GM18951 (cell line): Measurements from ENCODE around the gene KRTAP10-7.
"Not testable (repeated sequence)": the region's sequence is repeated elsewhere in the genome, so short reads cannot be mapped to it uniquely, and the experiment has no call there.

Source experiments
- POLR2A ChIP-seq: IDR thresholded peaks from 4 replicates; pipeline ENCODE4 v1.6.1; 2011; ENCODE audit warnings: mild to moderate bottlenecking; ENCODE audit not compliant: insufficient read length, insufficient read depth; ENCODE audit errors: extremely low read depth
- in situ Hi-C: fragments of 300-500 bp; cut with MboI; formaldehyde crosslinking; loops from one replicate; pipeline ENCODE4 v1.12.0; 2022; ENCODE audit warnings: low sequenced_read_pairs, mixed read lengths, inconsistent platforms; ENCODE audit not compliant: unreplicated experiment

KRTAP10-7 gene

GRCh38 chr21:44575307-44576024, 24.9 kb upstream of the KRTAP10-7 start:
- no peak for TF ChIP-seq POLR2A
- in situ Hi-C loops: no loop called here

DNA sequence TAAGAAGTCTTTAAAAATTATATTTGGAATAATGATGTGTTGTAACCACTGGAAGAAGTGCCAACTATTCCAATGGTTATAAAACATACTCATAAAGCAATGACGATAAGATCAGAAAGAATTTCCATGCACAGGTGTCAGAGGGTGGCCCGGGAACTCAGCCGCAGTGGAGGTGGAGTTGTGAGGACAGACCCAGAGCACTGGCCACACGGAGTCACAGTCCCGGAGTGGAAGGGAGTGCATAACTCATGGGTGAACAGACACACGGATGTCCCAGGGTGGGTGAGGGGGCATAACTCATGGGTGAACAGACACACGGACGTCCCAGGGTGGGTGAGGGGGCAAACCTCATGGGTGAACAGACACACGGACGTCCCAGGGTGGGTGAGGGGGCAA, 24.4 kb upstream of the KRTAP10-7 start:
- in situ Hi-C loops: no loop called here

DNA sequence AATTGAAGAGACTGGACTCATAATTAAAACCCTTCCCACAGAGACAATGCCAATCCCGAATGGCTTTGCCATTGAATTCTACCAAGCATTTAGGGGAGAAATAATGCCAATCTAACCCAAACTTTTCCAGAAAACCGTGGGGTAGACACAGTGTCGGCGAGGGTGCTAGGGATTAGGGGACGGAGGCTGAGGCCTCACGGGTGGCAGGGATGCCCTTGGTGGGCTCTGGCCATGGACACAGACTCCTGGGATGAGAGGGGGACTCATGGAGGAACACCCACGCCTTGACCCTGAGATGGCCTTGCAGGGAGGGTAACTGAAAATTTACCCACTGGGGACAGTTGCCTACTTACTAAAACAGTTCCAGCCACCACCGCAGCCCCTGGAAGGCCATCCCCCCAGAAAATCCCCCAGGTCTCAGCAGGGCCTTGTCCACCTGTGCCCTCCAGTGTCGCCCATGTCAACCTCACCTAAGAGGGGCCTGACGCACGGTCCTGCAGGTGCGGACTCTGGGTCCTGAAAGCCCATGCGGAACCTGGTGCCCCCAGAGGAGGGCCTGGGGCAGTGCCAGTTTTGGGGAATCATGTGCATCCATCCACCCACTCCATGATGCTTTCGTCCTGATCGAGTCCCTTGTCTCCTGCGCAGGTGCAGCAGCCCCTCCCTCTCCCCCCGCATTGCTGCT, 21.9 kb upstream of the KRTAP10-7 start:
- in situ Hi-C loops: no loop called here

More for the DNA sequence above, 24.4 kb upstream of the KRTAP10-7 start:
- TF ChIP-seq POLR2A: no peak

DNA sequence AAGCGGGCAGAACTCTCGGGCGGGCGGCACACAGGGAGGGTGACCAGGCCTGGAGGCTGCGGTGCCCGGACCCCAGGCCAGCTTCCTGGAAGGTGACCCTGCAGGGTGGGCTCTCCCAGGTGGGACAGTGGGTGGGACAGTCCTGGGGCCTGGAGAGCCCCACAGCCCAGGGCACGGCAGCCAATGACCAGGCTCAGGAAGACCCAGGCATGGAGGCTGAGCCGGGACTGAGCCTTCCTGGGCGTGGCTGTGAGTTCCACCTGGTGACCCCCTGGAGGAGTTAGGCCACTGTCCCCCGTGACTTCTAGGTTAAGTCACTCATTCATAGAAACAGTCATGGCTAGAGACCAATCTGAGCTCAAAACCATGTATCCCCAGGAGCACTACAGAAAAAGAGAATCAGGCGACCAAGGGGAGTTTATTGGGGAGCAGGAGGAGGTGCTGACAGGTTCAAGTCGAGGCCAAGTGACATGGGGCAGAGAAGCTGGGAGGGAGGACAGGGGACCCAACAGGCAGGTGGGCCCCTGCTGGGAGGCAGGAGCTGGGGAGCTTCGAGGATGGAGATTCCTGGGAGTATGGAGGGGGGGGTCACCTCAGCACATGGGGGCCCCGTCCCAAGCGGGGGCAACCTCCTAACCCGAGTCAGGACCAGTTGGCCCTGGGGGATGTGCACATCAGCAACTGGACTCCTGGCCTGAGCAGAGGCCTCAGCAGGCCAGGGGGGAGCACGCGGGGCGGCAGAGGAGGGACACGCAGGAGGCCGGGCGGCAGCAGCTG, 21.2 kb upstream of the KRTAP10-7 start:
- no peak for TF ChIP-seq POLR2A
- in situ Hi-C loops: no loop called here

More for the DNA sequence above, 21.9 kb upstream of the KRTAP10-7 start:
- TF ChIP-seq POLR2A: no peak

DNA sequence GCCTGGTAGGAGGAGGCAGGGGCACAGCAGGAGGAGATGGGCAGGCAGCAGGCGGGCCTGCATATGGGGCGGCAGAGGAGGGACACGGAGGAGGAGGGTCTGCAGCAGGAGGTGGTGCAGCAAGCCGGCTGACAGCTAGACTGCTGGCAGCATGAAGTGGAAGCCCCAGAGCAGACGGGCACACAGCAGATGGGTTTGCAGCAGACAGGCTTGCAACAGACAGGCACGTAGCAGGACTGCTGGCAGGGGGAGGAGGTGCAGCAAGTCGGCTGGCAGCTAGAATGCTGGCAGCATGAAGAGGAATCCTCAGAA, 20.6 kb upstream of the KRTAP10-7 start:
- in situ Hi-C loops: no loop called here
- no peak for TF ChIP-seq POLR2A

DNA sequence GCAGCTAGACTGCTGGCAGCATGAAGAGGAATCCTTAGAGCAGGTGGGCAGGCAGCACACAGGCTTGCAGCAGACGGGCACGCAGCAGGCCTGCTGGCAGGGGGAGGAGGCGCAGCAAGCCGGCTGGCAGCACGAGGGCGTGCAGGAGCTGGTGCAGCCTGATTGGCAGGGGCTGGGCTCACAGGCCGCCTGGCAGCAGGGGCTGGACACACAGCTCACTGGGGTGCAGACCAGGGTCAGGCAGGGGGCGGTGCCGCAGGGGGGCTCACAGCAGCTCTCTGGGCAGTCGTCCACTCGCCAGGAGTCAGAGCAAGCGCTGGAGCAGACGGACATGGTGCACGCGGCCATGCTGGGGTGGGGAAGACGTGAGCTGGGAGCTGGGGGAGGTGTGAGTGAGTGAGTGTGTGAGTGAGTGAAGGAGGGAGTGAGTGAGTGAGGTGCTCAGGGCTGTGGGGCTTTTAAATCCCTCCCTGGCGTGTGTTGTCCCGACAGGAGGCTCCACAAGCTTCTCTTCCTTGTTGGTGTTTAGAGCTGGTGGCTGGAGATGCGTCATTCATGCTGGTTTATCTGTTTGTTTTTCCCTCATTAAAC, 20.1 kb upstream of the KRTAP10-7 start, which contains the start of gene KRTAP10-5:
Gene KRTAP10-5, minus strand, starts transcription at position 374 of the 591 bp plus-strand sequence. Its CDS starts 26 bp downstream, at position 348.
- in situ Hi-C loops: not testable (repeated sequence)

DNA sequence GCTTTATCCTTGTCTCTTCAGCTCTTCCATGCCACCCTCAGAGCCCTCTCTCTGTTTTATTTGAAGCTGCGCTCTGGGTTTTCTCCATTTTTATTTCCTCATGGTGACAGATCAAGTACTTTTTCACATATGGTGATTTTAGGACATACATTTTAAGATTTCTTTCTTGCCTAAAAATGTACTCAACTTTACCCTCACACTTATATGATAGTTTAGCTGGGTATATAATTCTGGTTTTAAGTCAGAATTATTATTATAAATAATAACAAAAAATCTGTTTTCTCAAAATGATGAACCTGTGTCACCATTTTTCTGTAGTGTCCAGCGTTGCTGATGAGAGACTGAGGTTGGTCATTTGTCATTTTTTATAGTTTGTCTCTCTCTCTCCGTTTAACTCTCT, 19.2 kb upstream of the KRTAP10-7 start:
- in situ Hi-C loops: no loop called here
- no peak for TF ChIP-seq POLR2A

DNA sequence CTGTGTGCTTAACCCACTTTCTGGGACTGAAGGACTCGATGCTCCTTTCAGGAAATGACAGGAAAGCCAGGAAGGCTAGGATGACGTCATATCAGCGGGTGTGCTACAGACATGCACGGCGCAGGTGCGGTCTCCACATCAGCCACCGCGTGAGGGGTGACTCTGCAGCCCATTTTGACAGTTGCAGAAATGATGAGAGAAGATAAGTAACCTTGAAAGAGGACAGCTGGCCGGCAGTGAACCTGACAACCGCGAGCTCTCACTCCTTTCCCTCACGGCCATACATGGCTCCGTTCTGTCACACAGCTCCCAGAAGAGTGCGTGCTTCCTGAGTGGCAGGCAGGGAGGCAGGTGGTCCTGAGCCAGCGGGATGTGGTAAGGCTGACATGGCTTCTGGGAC, 18.3 kb upstream of the KRTAP10-7 start:
- in situ Hi-C loops: no loop called here
- no peak for TF ChIP-seq POLR2A

DNA sequence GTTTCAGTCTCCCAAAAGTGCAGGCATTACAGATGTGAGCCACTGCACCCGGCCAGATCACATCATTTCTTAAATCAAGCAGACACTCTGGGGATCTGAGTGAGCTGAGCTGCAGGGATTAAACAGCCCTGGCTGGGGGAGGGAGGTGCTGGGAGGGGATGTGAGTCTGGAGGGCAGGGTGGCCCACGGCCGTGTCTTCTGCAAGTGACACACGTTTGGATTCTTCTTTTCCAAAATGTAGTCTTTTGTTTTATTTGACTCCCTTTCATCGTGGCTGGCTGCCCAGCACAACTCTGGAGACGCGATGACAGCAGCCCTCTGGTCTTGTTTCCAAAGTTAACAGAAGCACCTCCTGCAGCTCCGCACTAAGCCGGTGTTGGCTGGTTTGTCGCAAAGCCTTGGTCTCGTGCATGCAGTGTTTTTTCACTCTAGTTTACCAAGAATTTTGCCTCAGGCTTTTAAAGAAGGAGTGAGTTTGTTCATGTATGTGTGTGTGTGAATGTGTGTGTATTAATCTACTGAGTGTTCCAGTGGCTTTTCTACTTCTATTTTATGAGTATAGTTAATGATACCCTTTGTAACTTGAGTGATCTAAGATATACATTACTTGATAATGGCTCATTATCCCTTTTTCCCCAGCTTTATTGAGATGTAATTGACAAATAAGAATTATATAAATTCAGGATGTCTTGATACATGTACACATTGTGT, 17.2 kb upstream of the KRTAP10-7 start:
- TF ChIP-seq POLR2A: no peak
- in situ Hi-C loops: no loop called here

DNA sequence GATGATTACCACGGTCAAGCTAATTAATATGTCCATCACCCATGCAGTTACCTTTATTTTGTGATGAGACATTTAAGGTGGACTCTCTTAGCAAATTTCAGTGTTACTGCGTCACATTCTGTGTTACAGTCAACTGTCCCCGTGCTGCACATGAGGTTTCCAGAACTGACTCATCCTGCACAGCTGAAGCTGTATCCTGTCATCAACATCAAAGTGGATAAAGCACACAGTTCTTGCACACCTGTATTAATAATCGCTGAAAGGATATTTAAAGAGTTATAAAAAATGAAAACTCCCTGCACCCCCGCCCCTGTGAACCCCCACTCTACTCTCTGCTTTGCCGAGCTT, 16.6 kb upstream of the KRTAP10-7 start:
- no peak for TF ChIP-seq POLR2A
- in situ Hi-C loops: no loop called here

DNA sequence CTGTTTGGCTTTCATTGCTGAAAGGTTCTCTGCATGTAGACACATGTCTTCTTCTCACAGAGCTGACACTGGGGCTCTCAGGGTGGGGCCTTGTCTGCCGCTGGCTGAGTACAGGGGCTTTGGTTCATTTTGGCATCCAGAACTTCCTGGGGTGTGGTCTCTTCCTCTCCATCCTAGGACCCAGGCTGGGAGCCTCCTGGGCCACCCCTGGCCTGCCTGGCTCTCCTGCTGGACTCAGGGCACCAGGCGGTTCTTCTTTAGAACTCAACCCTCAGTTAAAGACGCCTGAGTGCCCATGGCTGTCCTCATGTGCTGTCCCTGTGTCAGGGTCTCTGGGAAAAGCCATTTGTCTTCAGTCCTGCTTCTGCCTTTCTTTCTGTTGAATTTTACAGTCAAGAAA, 14.5 kb upstream of the KRTAP10-7 start:
- no peak for TF ChIP-seq POLR2A
- in situ Hi-C loops: no loop called here

DNA sequence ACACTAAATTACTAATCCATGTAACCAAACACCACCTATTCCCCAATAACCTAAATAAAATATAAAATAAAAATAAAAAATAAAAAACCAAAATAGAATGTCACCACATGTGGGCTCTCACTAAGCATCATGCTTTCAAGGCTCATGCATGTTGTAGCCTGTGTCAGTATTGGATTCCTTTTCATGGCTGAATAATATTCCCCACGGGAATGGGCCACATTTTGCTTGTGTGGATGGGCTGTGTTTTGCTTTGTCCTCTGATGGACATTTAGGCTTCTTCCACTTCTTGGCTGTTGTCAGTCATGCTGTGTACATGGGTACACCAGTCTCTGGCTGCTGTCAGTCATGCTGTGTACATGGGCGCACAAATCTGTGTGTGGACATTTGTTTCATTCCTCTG, 11.3 kb upstream of the KRTAP10-7 start:
- TF ChIP-seq POLR2A: no peak
- in situ Hi-C loops: no loop called here
